GM20000 (cell line): ENCODE results near the gene CPNE1.

Experiments
- DNase-seq: peaks from one replicate; pipeline ENCODE4 v3.0.0; 2012; ENCODE audit warnings: low spot score
- CTCF ChIP-seq: IDR thresholded peaks from 2 replicates; pipeline ENCODE4 v1.5.1; 2012; ENCODE audit warnings: mild to moderate bottlenecking, control low read depth; ENCODE audit errors: extremely low read depth, missing control alignments

Gene CPNE1

GRCh38 chr20:35657271-35657670 is 7.4 kb downstream of the CPNE1 start:
- DNase-seq, result no peak
- TF ChIP-seq CTCF, result no peak

GRCh38 chr20:35654415-35654814 is 10.3 kb downstream of the CPNE1 start:
- DNase-seq, result no peak
- no peak for TF ChIP-seq CTCF

- DNase-seq, result no peak
- no peak for TF ChIP-seq CTCF
These were observed 10.8 kb downstream of the CPNE1 start for GRCh38 chr20:35653893-35654292.

GRCh38 chr20:35653430-35653734 is 11.3 kb downstream of the CPNE1 start:
- no peak for DNase-seq
- TF ChIP-seq CTCF, result no peak

GRCh38 chr20:35652641-35653429 is 11.9 kb downstream of the CPNE1 start:
- TF ChIP-seq CTCF, result no peak
- DNase-seq, result no peak

GRCh38 chr20:35651958-35652357 is 12.7 kb downstream of the CPNE1 start:
- no peak for DNase-seq
- TF ChIP-seq CTCF, result no peak

GRCh38 chr20:35650632-35651031 is 14.1 kb downstream of the CPNE1 start:
- TF ChIP-seq CTCF, result no peak
- DNase-seq, result no peak
